Kidney epithelial cell (primary cell): ENCODE results near the gene MAPKAP1. TPM values are rescaled to one million over a fixed set of nuclear protein-coding genes. Genes with fewer than 3 reads are reported as not detected.

ENCODE experiments used
- DNase-seq: peaks from one replicate; pipeline ENCODE4 v3.0.0-alpha.2; 2010; ENCODE audit warnings: low read depth
- H3K27me3 ChIP-seq: 2 replicates; pipeline ENCODE4 v1.6.0; 2011; ENCODE audit warnings: low read length; ENCODE audit not compliant: control insufficient read depth, insufficient read depth
- H3K36me3 ChIP-seq: 2 replicates; pipeline ENCODE4 v1.5.1; 2011; ENCODE audit warnings: low read length; ENCODE audit not compliant: control insufficient read depth, insufficient read depth
- H3K4me3 ChIP-seq: 2 replicates; pipeline ENCODE4 v1.5.1; 2011; ENCODE audit warnings: low read depth, mild to moderate bottlenecking, control low read depth, low read length
- CTCF ChIP-seq: IDR thresholded peaks from 2 replicates; pipeline ENCODE4 v1.5.1; 2011; ENCODE audit warnings: mild to moderate bottlenecking, moderate library complexity, low read length, control low read depth, inconsistent platforms; ENCODE audit not compliant: insufficient read depth, poor library complexity, severe bottlenecking
- total RNA-seq: library from RNA; depleted of rRNA; stranded (reverse); fragments of >200 nt; gene quantifications from 2 replicates; pipeline ENCODE4 v1.2.3, GENCODE V29; 2015

Gene MAPKAP1
- total RNA-seq, 1 donor from 2014 or later, result 101 TPM

- Histone ChIP-seq H3K36me3 (no peaks in the 10 kb centered on the region), H3K27me3 (peaks cover 5% of the 10 kb centered on the region), H3K4me3 (peak overlapping the region; percentile 53)
- DNase-seq, result no peak
- peak; percentile 88 for TF ChIP-seq CTCF
These were observed 298.8 kb downstream of the MAPKAP1 start for GRCh38 chr9:125407974-125408900.

- H3K36me3 ChIP-seq, result no peaks in the 10 kb centered on the region
- TF ChIP-seq CTCF, result no peak
- H3K27me3 ChIP-seq, result peaks cover 5% of the 10 kb centered on the region
- DNase-seq, result no peak
- peak overlapping the region; percentile 53 for H3K4me3 ChIP-seq
These were observed 299.5 kb downstream of the MAPKAP1 start for GRCh38 chr9:125407432-125407973.

GRCh38 chr9:125406810-125407087, 300.3 kb downstream of the MAPKAP1 start:
- no peak for DNase-seq
- Histone ChIP-seq H3K4me3 (no peak overlapping the region), H3K36me3 (no peaks in the 10 kb centered on the region), H3K27me3 (peaks cover 5% of the 10 kb centered on the region)
- no peak for TF ChIP-seq CTCF

GRCh38 chr9:125405938-125406809, 300.8 kb downstream of the MAPKAP1 start:
- Histone ChIP-seq H3K36me3 (no peaks in the 10 kb centered on the region), H3K4me3 (no peak overlapping the region), H3K27me3 (peaks cover 5% of the 10 kb centered on the region)
- no peak for TF ChIP-seq CTCF
- DNase-seq, result no peak

GRCh38 chr9:125404733-125405132, 302.3 kb downstream of the MAPKAP1 start:
- no peak for TF ChIP-seq CTCF
- Histone ChIP-seq H3K27me3 (peaks cover 5% of the 10 kb centered on the region), H3K4me3 (no peak overlapping the region), H3K36me3 (no peaks in the 10 kb centered on the region)
- DNase-seq, result no peak
